ENCODE data around the gene ZC3H6.

- TF ChIP-seq CTCF (IDR thresholded peaks at IDR 0.05) (no peak), POLR2A (IDR thresholded peaks at IDR 0.05) (no peak)
Observed at GRCh38 chr2:112256654-112257053, 18.7 kb upstream of the ZC3H6 start.

Measured in body of pancreas (tissue), 4 donors.